Head of caudate nucleus (tissue), 42 donors: ENCODE results near the gene HSPB3.
"Not testable (repeated sequence)": the region's sequence is repeated elsewhere in the genome, so short reads cannot be mapped to it uniquely, and the experiment has no call there.

Experiments used
- DNase-seq, 42 donors: peaks; one replicate each; pipeline versions ENCODE4 v3.0.0 to v3.0.0-alpha.2; 2020 to 2021; ENCODE audit warnings: mixed read lengths in 7 of 42
- intact Hi-C: fragments of 100-400 bp; cut with DNase I; formaldehyde crosslinking; loops from one replicate; pipeline ENCODE4 v1.15.0; 2022

Gene HSPB3

GRCh38 chr5:54450542-54450941, 5.0 kb upstream of the HSPB3 start:
- intact Hi-C loops: no loop called here
- DNase-seq: no peak

GRCh38 chr5:54453046-54453445, 2.5 kb upstream of the HSPB3 start:
- intact Hi-C loops: no loop called here
- no peak for DNase-seq

GRCh38 chr5:54454602-54455001, 897 bp upstream of the HSPB3 start:
- no peak for DNase-seq
- intact Hi-C loops: no loop called here

GRCh38 chr5:54457094-54457862, 1.8 kb downstream of the HSPB3 start:
- intact Hi-C loops: no loop called here
- DNase-seq: no peak

- DNase-seq: peak in 1 of 42 donors; percentile 32
- intact Hi-C loops: no loop called here
Observed at GRCh38 chr5:54458221-54458620, 2.7 kb downstream of the HSPB3 start.

- DNase-seq: no peak
- intact Hi-C loops: no loop called here
Observed at GRCh38 chr5:54460181-54460919, 4.9 kb downstream of the HSPB3 start.

- intact Hi-C loops: no loop called here
- no peak for DNase-seq
Observed at GRCh38 chr5:54462281-54462680, 6.8 kb downstream of the HSPB3 start.

GRCh38 chr5:54463713-54464112, 8.2 kb downstream of the HSPB3 start:
- intact Hi-C loops: no loop called here
- no peak for DNase-seq

- intact Hi-C loops: no loop called here
- DNase-seq: peak in 2 of 42 donors; percentile 3 to 32
Observed at GRCh38 chr5:54469622-54470021, 14.1 kb downstream of the HSPB3 start.

- DNase-seq: peak in 1 of 42 donors; percentile 17
- intact Hi-C loops: no loop called here
Observed at GRCh38 chr5:54470128-54470527, 14.6 kb downstream of the HSPB3 start.

GRCh38 chr5:54470677-54471076, 15.2 kb downstream of the HSPB3 start:
- intact Hi-C loops: no loop called here
- DNase-seq: no peak

- intact Hi-C loops: no loop called here
- DNase-seq: no peak
Observed at GRCh38 chr5:54471398-54471797, 15.9 kb downstream of the HSPB3 start.

GRCh38 chr5:54476682-54477081, 21.2 kb downstream of the HSPB3 start:
- intact Hi-C loops: no loop called here

GRCh38 chr5:54477941-54478478, 22.5 kb downstream of the HSPB3 start:
- no peak for DNase-seq

More at GRCh38 chr5:54476682-54477081, 21.2 kb downstream of the HSPB3 start:
- no peak for DNase-seq

GRCh38 chr5:54480296-54480695, 24.8 kb downstream of the HSPB3 start:
- intact Hi-C loops: no loop called here

More at GRCh38 chr5:54477941-54478478, 22.5 kb downstream of the HSPB3 start:
- intact Hi-C loops: no loop called here

GRCh38 chr5:54484219-54484894, 28.9 kb downstream of the HSPB3 start:
- intact Hi-C loops: no loop called here
- no peak for DNase-seq

More at GRCh38 chr5:54480296-54480695, 24.8 kb downstream of the HSPB3 start:
- no peak for DNase-seq

GRCh38 chr5:54485659-54486058, 30.2 kb downstream of the HSPB3 start:
- DNase-seq, intact Hi-C loops: not testable (repeated sequence)

- DNase-seq, intact Hi-C loops: not testable (repeated sequence)
Observed at GRCh38 chr5:54489648-54489979, 34.1 kb downstream of the HSPB3 start.

GRCh38 chr5:54491326-54491725, 35.8 kb downstream of the HSPB3 start:
- intact Hi-C loops: no loop called here
- DNase-seq: no peak

GRCh38 chr5:54492178-54492577, 36.7 kb downstream of the HSPB3 start:
- DNase-seq: no peak
- intact Hi-C loops: no loop called here
